Left lung (tissue), 10 donors: ENCODE results near the gene GNPDA1. TPM values are rescaled to one million over a fixed set of nuclear protein-coding genes. Genes with fewer than 3 reads are reported as not detected.

ENCODE experiments used
- ATAC-seq: fragments of 200-7000 bp; cut with Tn5 transposase; one replicate; pipeline ENCODE4 v1.9.1; 2020; ENCODE audit warnings: moderate library complexity
- DNase-seq, 4 donors: peaks; one replicate each; pipeline ENCODE4 v3.0.0-alpha.2; 2013 to 2020
- H3K27ac ChIP-seq, 2 donors: fragments of 200-600 bp; sonication (generic) in 1 of 2; one replicate each; pipeline versions ENCODE4 v1.5.0 to v1.8.0; 2020 to 2021
- H3K27me3 ChIP-seq, 2 donors: fragments of 200-600 bp; sonication (generic) in 1 of 2; one replicate each; pipeline versions ENCODE4 v1.5.0 to v1.8.0; 2020 to 2021
- H3K36me3 ChIP-seq, 2 donors: fragments of 200-600 bp; sonication (generic) in 1 of 2; one replicate each; pipeline versions ENCODE4 v1.5.0 to v1.8.0; 2020 to 2021
- H3K4me1 ChIP-seq, 2 donors: fragments of 200-600 bp; one replicate each; pipeline ENCODE4 v1.8.0; 2021
- H3K4me3 ChIP-seq, 2 donors: fragments of 200-600 bp; sonication (generic) in 1 of 2; one replicate each; pipeline versions ENCODE4 v1.5.0 to v1.8.0; 2020 to 2021; ENCODE audit warnings: mild to moderate bottlenecking in 1 of 2
- H3K9me3 ChIP-seq, 2 donors: fragments of 200-600 bp; sonication (generic) in 1 of 2; one replicate each; pipeline versions ENCODE4 v1.5.0 to v1.8.0; 2020 to 2021
- CTCF ChIP-seq, 2 donors: fragments of 200-600 bp; sonication (generic) in 1 of 2; IDR thresholded peaks; one replicate each; pipeline versions ENCODE4 v1.5.0 to v1.8.0; 2021; ENCODE audit warnings: antibody characterized with exemption in 2 of 2
- intact Hi-C, 2 donors: fragments of 100-400 bp; cut with DNase I; formaldehyde crosslinking; loops; one replicate each; pipeline versions ENCODE4 v1.11.2 to v1.14.2; 2022
- polyA plus RNA-seq, 6 donors: library from polyadenylated mRNA; unstranded; fragments of 120-200 nt; gene quantifications; one replicate each; pipeline ENCODE4 v1.2.1, GENCODE V29; 2013; ENCODE audit not compliant: insufficient read length in 6 of 6
- total RNA-seq, 2 donors: library from RNA; stranded (reverse); fragmentation: NEBNext Ultra II Directional; extraction: Animal tissue kit (Norgen Biotek cat#: 25700); gene quantifications; one replicate each; pipeline ENCODE4 v1.2.1, GENCODE V29; 2021
- donor health status: DM: no; HTN: yes; CAD: no.
- donor health status: DM: no; HTN: no; CAD: no.

Gene GNPDA1
- total and polyA plus RNA-seq, 8 donors: 40.2 to 54.6 (median 42.9) TPM

GRCh38 chr5:141961466-141961865 lies 51.4 kb downstream of the GNPDA1 start:
- Histone ChIP-seq H3K27me3 (no peaks in the 10 kb centered on the region), H3K4me3 (no peak overlapping the region), H3K36me3 (no peaks in the 10 kb centered on the region), H3K4me1 (peaks cover 9 to 43% of the 10 kb centered on the region in 2 donors), H3K9me3 (no peaks in the 10 kb centered on the region), H3K27ac (no peak overlapping the region)
- ATAC-seq: no peak
- intact Hi-C loops: loop anchor here in 1 of 2 donors (5.0 kb wide), 1 partner anchor 269 kb away; no protein-coding TSS in a partner anchor
- no peak for DNase-seq
- no peak for TF ChIP-seq CTCF (IDR thresholded peaks at IDR 0.05)

DNA sequence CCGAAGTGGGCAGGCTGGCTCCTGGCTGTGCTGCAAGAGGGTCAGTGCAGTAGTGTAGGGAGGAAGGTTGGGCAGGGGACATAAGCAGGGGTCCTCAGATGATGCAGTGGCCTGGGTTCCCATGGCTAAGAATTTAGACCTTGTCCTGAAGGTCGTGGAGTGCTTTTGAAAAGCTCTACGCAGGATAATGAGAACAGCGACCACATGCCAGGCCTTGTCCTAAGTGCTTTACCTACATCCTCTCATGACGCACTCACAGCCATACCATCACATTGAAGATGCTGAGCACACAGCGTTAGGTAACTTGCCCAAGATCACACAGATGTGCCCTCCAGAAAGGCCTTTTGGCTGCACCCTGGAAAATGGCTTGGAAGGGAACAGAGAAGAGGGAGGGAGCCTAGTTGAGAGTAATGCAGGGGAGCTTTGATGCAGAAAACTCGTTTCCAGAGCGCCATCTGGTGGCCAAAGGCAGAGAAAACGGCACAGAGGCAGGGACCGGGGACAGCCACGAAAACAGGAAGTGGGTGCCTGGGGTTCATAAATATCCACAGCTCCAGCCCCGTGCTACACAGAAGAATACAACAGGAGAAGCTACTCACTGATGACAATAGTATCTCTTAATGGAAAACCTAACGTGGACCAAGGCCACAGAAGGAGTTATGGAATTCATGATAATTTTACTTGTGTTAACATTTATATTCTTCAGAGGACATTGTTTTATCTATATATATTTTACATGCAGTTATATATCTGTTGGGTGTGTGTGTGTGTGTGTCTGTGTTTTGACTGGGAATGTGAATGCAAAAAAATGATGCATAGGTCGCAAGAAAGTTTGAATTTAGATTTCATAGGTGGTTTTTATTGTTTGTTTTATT lies 52.1 kb downstream of the GNPDA1 start:
- peaks cover 9 to 43% of the 10 kb centered on the region in 2 donors for H3K4me1 ChIP-seq
- no peaks in the 10 kb centered on the region for H3K36me3 ChIP-seq
- no peaks in the 10 kb centered on the region for H3K9me3 ChIP-seq
- ATAC-seq (peak; percentile 92), DNase-seq (peak; percentile 87 to 92 (median 91))
- peak overlapping the region in 1 of 2 donors; percentile 69 for H3K27ac ChIP-seq
- peak; percentile 85 to 99 for TF ChIP-seq CTCF (IDR thresholded peaks at IDR 0.05)
- no peak overlapping the region for H3K4me3 ChIP-seq
- no peaks in the 10 kb centered on the region for H3K27me3 ChIP-seq
- intact Hi-C loops: loop anchor here in 1 of 2 donors (5.0 kb wide), 1 partner anchor 268 kb away; no protein-coding TSS in a partner anchor

GRCh38 chr5:141960018-141960417 lies 52.8 kb downstream of the GNPDA1 start:
- TF ChIP-seq CTCF (IDR thresholded peaks at IDR 0.05): no peak
- Histone ChIP-seq H3K36me3 (no peaks in the 10 kb centered on the region), H3K27me3 (no peaks in the 10 kb centered on the region), H3K9me3 (no peaks in the 10 kb centered on the region), H3K4me3 (no peak overlapping the region), H3K4me1 (peaks cover 9 to 43% of the 10 kb centered on the region in 2 donors), H3K27ac (peak overlapping the region in 1 of 2 donors; percentile 69)
- no peak for ATAC-seq
- DNase-seq: no peak
- intact Hi-C loops: loop anchor here in 1 of 2 donors (5.0 kb wide), 1 partner anchor 268 kb away; no protein-coding TSS in a partner anchor

DNA sequence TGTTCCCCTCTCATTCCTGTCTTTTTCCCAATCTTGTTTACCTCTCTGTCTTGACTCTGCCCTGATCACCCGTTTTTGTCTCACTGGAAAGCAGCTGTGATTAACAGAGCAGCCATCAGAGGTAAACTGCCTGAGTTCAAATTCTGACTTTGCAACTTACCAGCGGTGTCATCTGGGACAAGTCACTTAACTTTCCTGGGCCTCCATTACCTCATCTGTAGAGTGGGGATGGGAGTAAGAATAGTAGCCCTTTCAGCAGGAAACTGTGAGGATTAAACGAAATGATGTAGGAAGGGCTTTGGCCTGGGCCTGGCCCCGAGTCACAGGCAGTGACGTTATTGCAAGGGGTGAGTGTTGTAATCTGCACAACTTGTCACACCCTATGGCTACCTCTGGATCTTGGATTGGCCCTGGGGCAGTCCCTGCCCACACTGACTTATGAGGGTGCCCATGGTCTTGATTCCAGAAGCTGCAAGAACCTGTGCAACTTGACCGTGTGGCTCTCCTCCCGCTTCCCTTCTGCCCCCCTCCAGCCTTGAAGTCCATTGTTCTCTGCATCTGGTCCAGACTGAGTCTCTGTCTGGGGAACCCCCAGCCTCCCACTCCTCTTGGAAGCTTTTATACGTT lies 54.2 kb downstream of the GNPDA1 start:
- no peak for TF ChIP-seq CTCF (IDR thresholded peaks at IDR 0.05)
- Histone ChIP-seq H3K36me3 (no peaks in the 10 kb centered on the region), H3K9me3 (no peaks in the 10 kb centered on the region), H3K4me1 (peaks cover 9 to 55% of the 10 kb centered on the region in 2 donors), H3K27ac (peak overlapping the region; percentile 33 to 69), H3K4me3 (peak overlapping the region in 1 of 2 donors; percentile 31), H3K27me3 (no peaks in the 10 kb centered on the region)
- DNase-seq: no peak
- peak; percentile 45 for ATAC-seq
- intact Hi-C loops: loop anchor here in 1 of 2 donors (10.0 kb wide), 1 partner anchor 74 kb away; no protein-coding TSS in a partner anchor

- Histone ChIP-seq H3K4me3 (peak within 1 kb of the TSS; percentile 15 to 31), H3K36me3 (no peaks in the 10 kb centered on the region), H3K27me3 (no peaks in the 10 kb centered on the region), H3K27ac (peak within 1 kb of the TSS; percentile 33 to 69), H3K9me3 (no peaks in the 10 kb centered on the region), H3K4me1 (peaks cover 9 to 58% of the 10 kb centered on the region in 2 donors)
- intact Hi-C loops: loop anchor here in 1 of 2 donors (10.0 kb wide), 1 partner anchor 73 kb away; no protein-coding TSS in a partner anchor
- TF ChIP-seq CTCF (IDR thresholded peaks at IDR 0.05): no peak
- ATAC-seq (peak; percentile 33), DNase-seq (peak in 3 of 4 donors; percentile 39 to 80 (median 72))
Measured at GRCh38 chr5:141958113-141958512, 54.7 kb downstream of the GNPDA1 start, which contains the start of gene PCDH12. TSS of gene PCDH12 (minus strand) at chr5:141958202. CDS start at chr5:141957851, 351 bp downstream.
